Measurements from ENCODE around the gene ATP6V1G3. TPM values are rescaled to one million over a fixed set of nuclear protein-coding genes. Genes with fewer than 3 reads are reported as not detected.

Gene ATP6V1G3
- total RNA-seq, 4 donors from 2014 or later, result not detected

DNA sequence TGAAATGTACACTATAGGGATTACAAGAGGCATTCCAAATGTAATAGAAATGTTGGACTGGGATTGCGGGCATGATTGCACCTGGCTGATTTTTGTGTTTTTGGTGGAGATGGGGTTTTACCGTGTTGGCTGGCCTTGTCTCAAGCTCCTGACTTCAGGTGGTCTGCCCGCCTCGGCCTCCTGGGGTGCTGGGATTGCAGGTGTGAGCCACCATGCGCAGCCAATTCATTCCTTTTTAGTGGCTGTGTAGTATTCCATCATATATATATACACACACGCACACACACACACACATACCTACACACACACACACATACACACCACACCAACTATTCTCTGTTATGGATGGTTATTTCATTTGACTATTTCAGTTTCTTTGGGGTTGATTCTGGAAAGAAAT lies 4.7 kb upstream of the ATP6V1G3 start:
- Histone ChIP-seq H3K36me3 (no peaks in the 10 kb centered on the region), H3K4me3 (no peak overlapping the region), H3K27me3 (no peaks in the 10 kb centered on the region), H3K27ac (no peak overlapping the region), H3K9me3 (no peaks in the 10 kb centered on the region), H3K4me1 (no peaks in the 10 kb centered on the region)
- intact Hi-C loops (cut with DNase I; ENCODE audit: low total_unique reads), result no loop called here
- 93 to 97% methylated on average over 4 to 6 of the region's 6 CpGs for WGBS, 2 donors (ENCODE audit: low coverage in 1 of 2)
- no peak for DNase-seq
- TF ChIP-seq EP300 (IDR thresholded peaks at IDR 0.05; ENCODE audit: low read depth), result no peak
- TF ChIP-seq, protein P1, sequence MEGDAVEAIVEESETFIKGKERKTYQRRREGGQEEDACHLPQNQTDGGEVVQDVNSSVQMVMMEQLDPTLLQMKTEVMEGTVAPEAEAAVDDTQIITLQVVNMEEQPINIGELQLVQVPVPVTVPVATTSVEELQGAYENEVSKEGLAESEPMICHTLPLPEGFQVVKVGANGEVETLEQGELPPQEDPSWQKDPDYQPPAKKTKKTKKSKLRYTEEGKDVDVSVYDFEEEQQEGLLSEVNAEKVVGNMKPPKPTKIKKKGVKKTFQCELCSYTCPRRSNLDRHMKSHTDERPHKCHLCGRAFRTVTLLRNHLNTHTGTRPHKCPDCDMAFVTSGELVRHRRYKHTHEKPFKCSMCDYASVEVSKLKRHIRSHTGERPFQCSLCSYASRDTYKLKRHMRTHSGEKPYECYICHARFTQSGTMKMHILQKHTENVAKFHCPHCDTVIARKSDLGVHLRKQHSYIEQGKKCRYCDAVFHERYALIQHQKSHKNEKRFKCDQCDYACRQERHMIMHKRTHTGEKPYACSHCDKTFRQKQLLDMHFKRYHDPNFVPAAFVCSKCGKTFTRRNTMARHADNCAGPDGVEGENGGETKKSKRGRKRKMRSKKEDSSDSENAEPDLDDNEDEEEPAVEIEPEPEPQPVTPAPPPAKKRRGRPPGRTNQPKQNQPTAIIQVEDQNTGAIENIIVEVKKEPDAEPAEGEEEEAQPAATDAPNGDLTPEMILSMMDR (IDR thresholded peaks at IDR 0.05), result no peak
- no peak for TF ChIP-seq POLR2A (IDR thresholded peaks at IDR 0.05)
- TF ChIP-seq POLR2AphosphoS5 (IDR thresholded peaks at IDR 0.05), result no peak
- in situ Hi-C loops (cut with MboI; ENCODE audit: low pct_ligation_motif_present in 1 of 4, low pct_unique_long_range_greater_than_20kb in 1 of 4, low sequenced_read_pairs in 3 of 4), result no loop called here

DNA sequence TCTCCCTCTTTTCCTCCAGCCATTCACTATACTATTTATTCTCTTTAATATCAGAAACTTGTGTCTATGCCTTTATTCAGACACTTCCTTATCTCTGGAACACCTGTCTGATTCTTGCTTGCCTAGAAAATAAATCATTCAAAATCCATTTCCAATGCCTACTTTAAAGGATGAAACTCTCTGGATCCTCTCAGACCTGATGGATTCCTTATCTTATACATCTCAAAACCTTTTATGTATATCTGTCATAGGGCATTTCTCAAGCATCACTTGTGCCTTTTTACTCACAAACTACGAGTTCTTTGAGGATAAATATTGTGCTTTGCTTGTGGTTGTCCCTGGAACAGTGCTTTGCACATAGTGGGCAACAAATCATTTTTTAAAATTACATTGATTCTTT lies 3.8 kb upstream of the ATP6V1G3 start:
- TF ChIP-seq EP300 (IDR thresholded peaks at IDR 0.05; ENCODE audit: low read depth) (no peak), POLR2A (IDR thresholded peaks at IDR 0.05) (no peak), POLR2AphosphoS5 (IDR thresholded peaks at IDR 0.05) (no peak)
- TF ChIP-seq, protein P1 (IDR thresholded peaks at IDR 0.05), result no peak

DNA sequence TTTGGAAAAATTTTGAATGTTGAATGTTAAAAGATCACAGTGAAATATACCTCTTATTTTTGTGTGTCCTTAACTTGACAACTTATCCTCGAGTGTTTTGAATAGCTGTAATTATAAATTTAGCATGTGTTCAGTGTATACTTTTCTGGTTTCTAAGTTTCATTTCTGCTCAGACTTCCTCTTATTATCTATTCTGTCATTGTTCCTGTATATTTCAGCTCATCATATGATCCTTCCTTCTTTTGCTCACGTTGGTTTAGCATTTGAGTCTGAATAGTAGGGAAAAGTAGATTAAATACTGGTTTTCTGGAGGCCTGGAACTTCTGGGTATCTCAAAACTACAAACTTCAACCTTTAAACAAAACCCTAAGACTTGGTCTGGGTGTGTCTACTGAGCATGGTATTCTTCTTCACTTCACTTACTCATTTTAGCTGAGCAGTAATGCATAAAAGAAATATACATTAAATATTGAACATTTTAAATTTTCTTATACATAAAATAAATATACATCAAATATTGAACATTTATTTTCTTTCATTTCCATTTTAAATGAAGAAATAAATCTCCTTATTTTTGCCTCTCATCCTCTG lies 3.3 kb upstream of the ATP6V1G3 start:
- 51 to 53% methylated on average over 2 of the region's 2 CpGs for WGBS, 2 donors (ENCODE audit: low coverage in 1 of 2)

More for the DNA sequence above, 3.8 kb upstream of the ATP6V1G3 start:
- H3K4me1 ChIP-seq, result no peaks in the 10 kb centered on the region
- H3K9me3 ChIP-seq, result no peaks in the 10 kb centered on the region
- no peak overlapping the region for H3K4me3 ChIP-seq
- H3K36me3 ChIP-seq, result no peaks in the 10 kb centered on the region
- no peaks in the 10 kb centered on the region for H3K27me3 ChIP-seq
- no peak for DNase-seq
- 40 to 54% methylated on average over 1 of the region's 1 CpG for WGBS, 2 donors (ENCODE audit: low coverage in 1 of 2)
- no peak overlapping the region for H3K27ac ChIP-seq
- in situ Hi-C loops (cut with MboI; ENCODE audit: low pct_ligation_motif_present in 1 of 4, low pct_unique_long_range_greater_than_20kb in 1 of 4, low sequenced_read_pairs in 3 of 4), result no loop called here
- intact Hi-C loops (cut with DNase I; ENCODE audit: low total_unique reads), result no loop called here

DNA sequence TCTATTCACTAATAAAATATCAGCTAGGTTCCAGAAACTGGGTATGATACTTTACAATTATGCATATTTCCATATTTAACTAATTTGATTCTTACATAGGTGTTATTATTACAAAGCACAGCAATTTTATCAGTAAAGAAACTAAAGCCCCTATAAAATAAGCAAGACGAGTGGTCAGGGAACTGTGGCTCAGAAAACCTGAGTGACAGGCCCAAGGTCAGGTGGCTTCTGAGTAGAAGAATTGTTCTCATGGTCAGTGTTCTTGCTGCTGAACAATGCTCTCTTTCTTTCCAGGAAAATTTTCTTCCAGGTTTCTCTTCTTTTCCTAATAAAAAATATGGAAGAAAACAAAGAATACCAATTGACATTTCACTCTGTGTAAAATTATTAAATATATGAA lies 2.2 kb upstream of the ATP6V1G3 start:
- in situ Hi-C loops (cut with MboI; ENCODE audit: low pct_ligation_motif_present in 1 of 4, low pct_unique_long_range_greater_than_20kb in 1 of 4, low sequenced_read_pairs in 3 of 4), result no loop called here
- H3K4me1 ChIP-seq, result no peaks in the 10 kb centered on the region
- H3K36me3 ChIP-seq, result no peaks in the 10 kb centered on the region
- TF ChIP-seq POLR2A (IDR thresholded peaks at IDR 0.05) (no peak), EP300 (IDR thresholded peaks at IDR 0.05; ENCODE audit: low read depth) (no peak), POLR2AphosphoS5 (IDR thresholded peaks at IDR 0.05) (no peak)
- TF ChIP-seq, protein P1 (IDR thresholded peaks at IDR 0.05), result no peak
- intact Hi-C loops (cut with DNase I; ENCODE audit: low total_unique reads), result no loop called here
- H3K27me3 ChIP-seq, result no peaks in the 10 kb centered on the region
- no peaks in the 10 kb centered on the region for H3K9me3 ChIP-seq
- no peak for DNase-seq
- H3K4me3 ChIP-seq, result no peak overlapping the region
- H3K27ac ChIP-seq, result no peak overlapping the region
- 76 to 88% methylated on average over 1 of the region's 1 CpG for WGBS, 2 donors (ENCODE audit: low coverage in 1 of 2)

More for the DNA sequence above, 3.3 kb upstream of the ATP6V1G3 start:
- TF ChIP-seq POLR2A (IDR thresholded peaks at IDR 0.05) (no peak), EP300 (IDR thresholded peaks at IDR 0.05; ENCODE audit: low read depth) (no peak), POLR2AphosphoS5 (IDR thresholded peaks at IDR 0.05) (no peak)
- TF ChIP-seq, protein P1 (IDR thresholded peaks at IDR 0.05), result no peak
- no peaks in the 10 kb centered on the region for H3K27me3 ChIP-seq
- no peaks in the 10 kb centered on the region for H3K36me3 ChIP-seq
- H3K4me3 ChIP-seq, result no peak overlapping the region
- in situ Hi-C loops (cut with MboI; ENCODE audit: low pct_ligation_motif_present in 1 of 4, low pct_unique_long_range_greater_than_20kb in 1 of 4, low sequenced_read_pairs in 3 of 4), result no loop called here
- no peaks in the 10 kb centered on the region for H3K9me3 ChIP-seq
- DNase-seq, result no peak
- intact Hi-C loops (cut with DNase I; ENCODE audit: low total_unique reads), result no loop called here
- H3K4me1 ChIP-seq, result no peaks in the 10 kb centered on the region
- no peak overlapping the region for H3K27ac ChIP-seq

Data from transverse colon (tissue), 4 donors.